Measurements from ENCODE around the gene ZBTB3. TPM values are rescaled to one million over a fixed set of nuclear protein-coding genes. Genes with fewer than 3 reads are reported as not detected.

ZBTB3 gene
- total and polyA plus RNA-seq, 2 of the 8 experiments (the other 6 are each of a cell fraction or from before 2014, with no cell fraction given), result 30.2 to 76.9 TPM

GRCh38 chr11:62728171-62728988, 25.6 kb downstream of the ZBTB3 start, which contains the start of gene TTC9C:
Gene TTC9C, plus strand, starts transcription at chr11:62728486. Its CDS starts 363 bp downstream, at chr11:62728849.
- Histone ChIP-seq H3K56ac (replicated peaks; ENCODE audit: insufficient read length, low read depth, low read length) (peak within 1 kb of the TSS; percentile 89), H4K91ac (replicated peaks; ENCODE audit: insufficient read length, low read length) (peak within 1 kb of the TSS; percentile 96), H3K4ac (replicated peaks; ENCODE audit: insufficient read length, low read depth, low read length) (peak within 1 kb of the TSS; percentile 80), H3K14ac (ENCODE audit: insufficient read length) (no peak within 1 kb of the TSS), H2AK5ac (ENCODE audit: low read depth, low read length) (no peak within 1 kb of the TSS), H3K9ac (replicated peaks in 1 of 4; ENCODE audit: extremely low read depth in 1 of 4, low read depth in 3 of 4, low read length in 3 of 4) (peak within 1 kb of the TSS; percentile 88 to 92 (median 92)), H3K36me3 (ENCODE audit: control insufficient read depth in 2 of 4, insufficient read depth in 4 of 4, low read length in 3 of 4) (peaks cover 4 to 21% (median 7%) of the 10 kb centered on the region in 4 experiments; a peak in 6 of 8 replicates), H4K5ac (ENCODE audit: insufficient read length, low read depth, low read length) (peak within 1 kb of the TSS; percentile 97), H2AFZ (ENCODE audit: low read length) (peak within 1 kb of the TSS; percentile 60; the same call in 1 of the 2 replicates), H3K27me3 (replicated peaks in 1 of 4; ENCODE audit: control insufficient read depth in 3 of 4, extremely low read depth in 1 of 4, insufficient read depth in 3 of 4, low read length in 3 of 4) (no peaks in the 10 kb centered on the region), H3K4me1 (replicated peaks in 1 of 4; ENCODE audit: control insufficient read depth in 3 of 4, insufficient read depth in 4 of 4, low read length in 3 of 4) (no peaks in the 10 kb centered on the region; a peak in 3 of 7 replicates), H3K79me2 (ENCODE audit: control insufficient read depth in 1 of 2, insufficient read depth in 2 of 2, low read length in 2 of 2) (peaks cover 18 to 67% of the 10 kb centered on the region in 2 experiments), H2BK15ac (ENCODE audit: low read length) (peak within 1 kb of the TSS; percentile 50; the same call in 1 of the 2 replicates), H3K27ac (ENCODE audit: low read depth, low read length) (peak within 1 kb of the TSS; percentile 92), H2BK12ac (ENCODE audit: low read depth, low read length) (0 out of 2 replicates have a peak within 1 kb of the TSS, but pooled peaks have one; percentile 10), H3K23ac (ENCODE audit: insufficient read length) (no peak within 1 kb of the TSS), H2BK5ac (ENCODE audit: low read depth, low read length) (peak within 1 kb of the TSS; percentile 91), H3K79me1 (ENCODE audit: low read depth, low read length) (0 out of 2 replicates have a peak, but pooled peaks cover 2% of the 10 kb centered on the region), H3K23me2 (ENCODE audit: low read depth, low read length) (peaks cover 16% of the 10 kb centered on the region), H4K20me1 (replicated peaks in 1 of 2; ENCODE audit: control insufficient read depth in 1 of 2, insufficient read depth in 2 of 2, low read length in 2 of 2) (peaks cover 12 to 17% of the 10 kb centered on the region in 2 experiments), H3K18ac (ENCODE audit: extremely low read depth, low read length) (peak within 1 kb of the TSS; percentile 99), H4K8ac (ENCODE audit: extremely low read depth, insufficient read depth, low read length) (peak within 1 kb of the TSS; percentile 91), H3K4me2 (ENCODE audit: insufficient read depth in 1 of 2, low read depth in 2 of 2, low read length in 2 of 2) (peak within 1 kb of the TSS; percentile 85 to 93), H3K9me3 (ENCODE audit: insufficient read depth in 2 of 2, low read depth in 1 of 2, low read length in 1 of 2) (no peaks in the 10 kb centered on the region), H2BK120ac (replicated peaks; ENCODE audit: low read depth, low read length) (peak within 1 kb of the TSS; percentile 82), H2BK20ac (ENCODE audit: low read length) (no peak within 1 kb of the TSS), H3K4me3 (ENCODE audit: extremely low read depth in 1 of 4, insufficient read depth in 2 of 4, low read depth in 3 of 4, low read length in 4 of 4) (peak within 1 kb of the TSS; percentile 87 to 98 (median 96))
- DNase-seq (ENCODE audit: low read depth in 1 of 2, low spot score in 2 of 2), result peak in 1 of 2 experiments; percentile 80
- CTCF ChIA-PET (ENCODE audit: partially characterized antibody), result interaction anchor here (1.4 to 6.1 kb wide), 5 partner anchors 24 to 59 kb away, joined by 4 to 45 read pairs (median 6); partner anchors contain the start of genes TAF6L and TMEM179B
- FAIRE-seq, result no peak
- POLR2A ChIA-PET (ENCODE audit: partially characterized antibody), result interaction anchor here (0.6 to 10.9 kb wide), 27 partner anchors 9 to 274 kb away, joined by 3 to 192 read pairs (median 5); partner anchors contain the start of genes BSCL2, C11orf98, CSKMT and GNG3
- WGBS, 2 experiments (ENCODE audit: extremely low coverage in 1 of 2, insufficient coverage in 1 of 2, insufficient read length in 1 of 2, insufficient replicate concordance in 2 of 2, low coverage in 1 of 2, low lambda C conversion rate in 2 of 2, missing lambda C conversion rate in 1 of 2), result 4% methylated on average over 29 of the region's 29 CpGs; no CpG with 5 or more reads in 1 of the 2 experiments
- peak; percentile 2; the same call in 1 of the 2 replicates for TF ChIP-seq SP2 (IDR thresholded peaks at IDR 0.05; ENCODE audit: low read length)
- peak; percentile 16; the same call in 1 of the 2 replicates for TF ChIP-seq SP4 (IDR thresholded peaks at IDR 0.05; ENCODE audit: low read length)
- TF ChIP-seq RXRA (IDR thresholded peaks at IDR 0.05; ENCODE audit: insufficient read depth, low read depth, low read length), result no peak
- peak; percentile 52 for TF ChIP-seq PHF8 (conservative IDR thresholded peaks at IDR 0.05; ENCODE audit: low read depth, low read length)
- no peak for TF ChIP-seq TAF7 (optimal IDR thresholded peaks at IDR 0.05; ENCODE audit: borderline replicate concordance, low read depth, low read length)
- peak; percentile 25 for TF ChIP-seq KDM4A (IDR thresholded peaks at IDR 0.05; ENCODE audit: low read depth, low read length, severe bottlenecking)
- TF ChIP-seq POLR2A (IDR thresholded peaks at IDR 0.05; ENCODE audit: control extremely low read depth in 1 of 2, low read depth in 2 of 2, low read length in 2 of 2), result 0 out of 3 replicates have a peak, but pooled peaks of 1 of the 2 experiments have one; percentile 33
- no peak for TF ChIP-seq GTF2F1 (IDR thresholded peaks at IDR 0.05; ENCODE audit: borderline replicate concordance, low read depth, low read length)
- TF ChIP-seq GABPA (IDR thresholded peaks at IDR 0.05; ENCODE audit: borderline replicate concordance, insufficient read depth, low read length), result peak; percentile 89
- peak; percentile 92 for TF ChIP-seq SAP30 (IDR thresholded peaks at IDR 0.05; ENCODE audit: insufficient read depth, insufficient replicate concordance, low read length)
